ENCODE results near the gene FGF18.
"Not testable (repeated sequence)": the region's sequence is repeated elsewhere in the genome, so short reads cannot be mapped to it uniquely, and the experiment has no call there.

FGF18 gene

DNA sequence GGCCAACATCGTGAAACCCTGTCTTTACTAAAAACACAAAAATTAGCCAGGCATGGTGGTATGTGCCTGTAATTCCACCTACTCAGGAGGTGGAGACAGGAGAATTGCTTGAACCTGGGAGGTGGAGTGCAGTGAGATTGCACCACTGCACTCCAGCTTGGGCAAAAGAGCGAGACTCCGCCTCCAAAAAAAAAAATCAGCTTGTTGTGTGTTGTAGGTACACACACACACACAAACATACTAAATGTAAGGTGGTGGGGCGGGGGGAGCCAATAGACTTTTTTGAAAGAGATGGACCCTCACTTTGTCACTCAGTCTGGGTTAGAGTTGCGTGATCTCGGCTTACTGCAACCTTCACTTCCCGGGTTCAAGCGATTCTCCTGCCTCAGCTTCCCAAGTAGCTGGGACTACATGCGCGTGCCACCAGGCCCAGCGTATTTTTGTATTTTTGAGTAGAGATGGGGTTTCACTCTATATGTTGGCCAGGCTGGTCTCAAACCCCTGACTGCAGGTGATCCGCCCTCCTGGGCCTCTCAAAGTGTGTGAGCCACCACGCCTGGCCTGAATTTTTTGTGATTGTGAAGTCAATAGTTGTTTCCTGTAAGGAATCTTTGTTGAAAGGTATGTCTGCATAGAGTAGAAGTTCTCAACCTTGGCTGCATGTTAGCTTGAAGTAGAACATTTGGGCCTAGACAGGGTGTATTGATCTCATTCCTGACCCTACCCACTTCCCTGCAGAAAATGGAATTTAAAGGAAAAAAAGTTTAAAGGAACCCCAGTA is 18.1 kb upstream of the FGF18 start:
- Histone ChIP-seq H3K4me2 (ENCODE audit: low read depth, low read length, poor library complexity, severe bottlenecking) (no peak overlapping the region), H3K4me3 (ENCODE audit: low read length, poor library complexity, severe bottlenecking) (no peak overlapping the region), H2AFZ (ENCODE audit: low read length) (no peak overlapping the region), H3K9ac (ENCODE audit: low read depth, low read length, poor library complexity, severe bottlenecking) (no peak overlapping the region), H3K36me3 (ENCODE audit: insufficient read depth, low read length) (peaks cover 73% of the 10 kb centered on the region; the same call in 1 of the 2 replicates), H3F3A (ENCODE audit: low read depth) (no peaks in the 10 kb centered on the region), H4K20me1 (ENCODE audit: insufficient read depth, low read length, poor library complexity, severe bottlenecking) (peaks cover 50% of the 10 kb centered on the region), H3K9me2 (replicated peaks; ENCODE audit: low read depth, low read length) (no peaks in the 10 kb centered on the region), H3K27me3 (ENCODE audit: insufficient read depth, low read length, poor library complexity, severe bottlenecking) (no peaks in the 10 kb centered on the region), H3K9me3 (ENCODE audit: insufficient read depth, low read depth, low read length) (no peaks in the 10 kb centered on the region; the same call in 1 of the 2 replicates), H3K4me1 (ENCODE audit: insufficient read depth, low read length, poor library complexity, severe bottlenecking) (peaks cover 3% of the 10 kb centered on the region), H3K79me2 (ENCODE audit: insufficient read depth, low read length) (peaks cover 69% of the 10 kb centered on the region)
- TF ChIP-seq EZH2phosphoT487 (IDR thresholded peaks at IDR 0.05; ENCODE audit: borderline replicate concordance), result no peak
- TF ChIP-seq, protein P1, sequence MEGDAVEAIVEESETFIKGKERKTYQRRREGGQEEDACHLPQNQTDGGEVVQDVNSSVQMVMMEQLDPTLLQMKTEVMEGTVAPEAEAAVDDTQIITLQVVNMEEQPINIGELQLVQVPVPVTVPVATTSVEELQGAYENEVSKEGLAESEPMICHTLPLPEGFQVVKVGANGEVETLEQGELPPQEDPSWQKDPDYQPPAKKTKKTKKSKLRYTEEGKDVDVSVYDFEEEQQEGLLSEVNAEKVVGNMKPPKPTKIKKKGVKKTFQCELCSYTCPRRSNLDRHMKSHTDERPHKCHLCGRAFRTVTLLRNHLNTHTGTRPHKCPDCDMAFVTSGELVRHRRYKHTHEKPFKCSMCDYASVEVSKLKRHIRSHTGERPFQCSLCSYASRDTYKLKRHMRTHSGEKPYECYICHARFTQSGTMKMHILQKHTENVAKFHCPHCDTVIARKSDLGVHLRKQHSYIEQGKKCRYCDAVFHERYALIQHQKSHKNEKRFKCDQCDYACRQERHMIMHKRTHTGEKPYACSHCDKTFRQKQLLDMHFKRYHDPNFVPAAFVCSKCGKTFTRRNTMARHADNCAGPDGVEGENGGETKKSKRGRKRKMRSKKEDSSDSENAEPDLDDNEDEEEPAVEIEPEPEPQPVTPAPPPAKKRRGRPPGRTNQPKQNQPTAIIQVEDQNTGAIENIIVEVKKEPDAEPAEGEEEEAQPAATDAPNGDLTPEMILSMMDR (conservative IDR thresholded peaks at IDR 0.05; ENCODE audit: low read length), result no peak

DNA sequence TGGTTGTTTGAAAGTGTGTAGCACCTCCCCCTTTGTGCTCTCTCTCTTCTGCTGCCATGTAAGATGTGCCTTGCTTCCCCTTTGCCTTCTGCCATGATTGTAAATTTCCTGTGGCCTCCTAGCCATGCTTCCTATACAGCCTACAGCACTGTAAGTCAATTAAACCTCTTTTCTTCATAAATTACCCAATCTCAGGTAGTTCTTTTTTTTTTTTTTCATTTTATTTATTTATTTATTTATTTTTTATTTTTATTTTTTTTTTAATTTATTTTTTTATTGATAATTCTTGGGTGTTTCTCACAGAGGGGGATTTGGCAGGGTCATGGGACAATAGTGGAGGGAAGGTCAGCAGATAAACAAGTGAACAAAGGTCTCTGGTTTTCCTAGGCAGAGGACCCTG is 16.7 kb upstream of the FGF18 start:
- not testable (repeated sequence) for H3K27me3 ChIP-seq (ENCODE audit: insufficient read depth, low read length, poor library complexity, severe bottlenecking); H3K4me3 ChIP-seq (ENCODE audit: low read length, poor library complexity, severe bottlenecking); H2AFZ ChIP-seq (ENCODE audit: low read length); H3K9me2 ChIP-seq (replicated peaks; ENCODE audit: low read depth, low read length); H3F3A ChIP-seq (ENCODE audit: low read depth); H3K9ac ChIP-seq (ENCODE audit: low read depth, low read length, poor library complexity, severe bottlenecking); H3K9me3 ChIP-seq (ENCODE audit: insufficient read depth, low read depth, low read length); H3K4me2 ChIP-seq (ENCODE audit: low read depth, low read length, poor library complexity, severe bottlenecking); H3K4me1 ChIP-seq (ENCODE audit: insufficient read depth, low read length, poor library complexity, severe bottlenecking)
- Histone ChIP-seq H3K36me3 (ENCODE audit: insufficient read depth, low read length) (peaks cover 71% of the 10 kb centered on the region; the same call in 1 of the 2 replicates), H3K79me2 (ENCODE audit: insufficient read depth, low read length) (peaks cover 69% of the 10 kb centered on the region), H4K20me1 (ENCODE audit: insufficient read depth, low read length, poor library complexity, severe bottlenecking) (peaks cover 49% of the 10 kb centered on the region)

DNA sequence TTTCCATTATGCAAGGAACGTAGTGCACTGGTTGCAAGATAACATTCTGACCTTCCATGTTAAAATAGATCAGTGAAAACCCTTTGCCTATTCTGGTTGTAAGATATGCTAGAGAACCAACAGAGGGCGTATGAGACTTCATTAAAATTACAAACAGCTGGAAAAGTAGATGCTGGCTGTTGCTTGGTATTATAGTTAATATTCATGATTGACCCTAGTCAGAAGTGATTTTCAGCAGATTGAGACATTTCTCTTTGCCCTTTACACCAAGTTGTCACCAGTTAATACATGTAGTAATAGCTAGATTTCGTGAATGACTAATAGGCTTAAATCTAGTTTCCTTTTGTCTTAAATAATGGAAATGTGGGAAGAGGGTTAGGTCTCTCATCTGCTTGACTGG is 13.8 kb upstream of the FGF18 start:
- Histone ChIP-seq H2AFZ (ENCODE audit: low read length) (no peak overlapping the region), H3K4me3 (ENCODE audit: low read length, poor library complexity, severe bottlenecking) (no peak overlapping the region), H3K9me2 (replicated peaks; ENCODE audit: low read depth, low read length) (no peaks in the 10 kb centered on the region), H3K27me3 (ENCODE audit: insufficient read depth, low read length, poor library complexity, severe bottlenecking) (no peaks in the 10 kb centered on the region), H3K36me3 (ENCODE audit: insufficient read depth, low read length) (peaks cover 69% of the 10 kb centered on the region; the same call in 1 of the 2 replicates), H3K4me1 (ENCODE audit: insufficient read depth, low read length, poor library complexity, severe bottlenecking) (no peaks in the 10 kb centered on the region), H3K79me2 (ENCODE audit: insufficient read depth, low read length) (peaks cover 63% of the 10 kb centered on the region), H3K4me2 (ENCODE audit: low read depth, low read length, poor library complexity, severe bottlenecking) (no peak overlapping the region), H4K20me1 (ENCODE audit: insufficient read depth, low read length, poor library complexity, severe bottlenecking) (peaks cover 48% of the 10 kb centered on the region), H3F3A (ENCODE audit: low read depth) (no peaks in the 10 kb centered on the region), H3K9me3 (ENCODE audit: insufficient read depth, low read depth, low read length) (no peaks in the 10 kb centered on the region; the same call in 1 of the 2 replicates), H3K9ac (ENCODE audit: low read depth, low read length, poor library complexity, severe bottlenecking) (no peak overlapping the region)
- TF ChIP-seq EZH2phosphoT487 (IDR thresholded peaks at IDR 0.05; ENCODE audit: borderline replicate concordance), result no peak
- TF ChIP-seq, protein P1 (conservative IDR thresholded peaks at IDR 0.05; ENCODE audit: low read length), result peak; percentile 45

DNA sequence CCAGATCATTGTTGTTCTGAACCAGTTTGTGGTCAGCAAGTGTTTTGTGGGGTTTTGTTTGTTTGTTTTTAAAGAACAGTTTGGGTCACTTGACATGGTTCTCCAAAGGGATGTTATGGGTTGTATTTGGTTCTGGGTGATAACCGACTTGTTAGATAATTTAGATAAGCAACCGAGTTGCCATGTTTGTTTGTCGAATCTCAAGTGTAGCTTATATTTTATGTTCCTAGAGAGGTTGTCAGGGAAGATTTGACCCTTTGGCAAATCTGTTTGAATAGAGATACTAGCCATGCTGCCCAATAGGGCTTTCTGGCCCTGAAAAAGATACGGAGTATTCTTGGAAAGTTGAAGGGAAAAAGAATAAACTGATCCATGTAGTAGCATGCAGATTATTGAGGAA is 12.2 kb upstream of the FGF18 start:
- Histone ChIP-seq H4K20me1 (ENCODE audit: insufficient read depth, low read length, poor library complexity, severe bottlenecking) (peaks cover 62% of the 10 kb centered on the region), H2AFZ (ENCODE audit: low read length) (no peak overlapping the region), H3K9me2 (replicated peaks; ENCODE audit: low read depth, low read length) (no peaks in the 10 kb centered on the region), H3K9me3 (ENCODE audit: insufficient read depth, low read depth, low read length) (no peaks in the 10 kb centered on the region), H3K4me3 (ENCODE audit: low read length, poor library complexity, severe bottlenecking) (no peak overlapping the region), H3K9ac (ENCODE audit: low read depth, low read length, poor library complexity, severe bottlenecking) (no peak overlapping the region), H3K79me2 (ENCODE audit: insufficient read depth, low read length) (peaks cover 50% of the 10 kb centered on the region), H3K36me3 (ENCODE audit: insufficient read depth, low read length) (peaks cover 70% of the 10 kb centered on the region; the same call in 1 of the 2 replicates), H3K27me3 (ENCODE audit: insufficient read depth, low read length, poor library complexity, severe bottlenecking) (no peaks in the 10 kb centered on the region), H3K4me1 (ENCODE audit: insufficient read depth, low read length, poor library complexity, severe bottlenecking) (no peaks in the 10 kb centered on the region), H3F3A (ENCODE audit: low read depth) (no peaks in the 10 kb centered on the region), H3K4me2 (ENCODE audit: low read depth, low read length, poor library complexity, severe bottlenecking) (no peak overlapping the region)
- TF ChIP-seq, protein P1 (conservative IDR thresholded peaks at IDR 0.05; ENCODE audit: low read length), result no peak
- TF ChIP-seq EZH2phosphoT487 (IDR thresholded peaks at IDR 0.05; ENCODE audit: borderline replicate concordance), result no peak

All from Loucy (cell line).